Stomach (tissue), 4 donors: ENCODE results near the gene TNS3.
A peak's percentile ranks its signal among the peaks of the same experiment; 100 is the strongest.

Experiments
- CTCF ChIP-seq, 7 experiments: fragments of 450-650 bp in 4 of 7; fragments of 200-600 bp in 3 of 7; sonication (generic) in 3 of 7; IDR thresholded peaks; one replicate each; pipeline ENCODE4 v1.5.1; 2016 to 2019; ENCODE audit warnings: antibody characterized with exemption in 7 of 7, control low read depth in 2 of 7, mild to moderate bottlenecking in 1 of 7
- EP300 ChIP-seq: sonication (generic); formaldehyde crosslinking; IDR thresholded peaks from one replicate; pipeline ENCODE4 v1.6.1; 2017; ENCODE audit warnings: antibody characterized with exemption
- POLR2A ChIP-seq, 4 donors: fragments of 450-650 bp; IDR thresholded peaks; one replicate each; pipeline ENCODE4 v1.6.1; 2016; ENCODE audit warnings: antibody characterized with exemption in 4 of 4, control low read depth in 2 of 4, mild to moderate bottlenecking in 1 of 4, moderate library complexity in 1 of 4
- POLR2AphosphoS5 ChIP-seq, 3 donors: sonication (generic); formaldehyde crosslinking; IDR thresholded peaks; one replicate each; pipeline ENCODE4 v1.6.1; 2016; ENCODE audit warnings: antibody characterized with exemption in 3 of 3

- TF ChIP-seq POLR2AphosphoS5 (IDR thresholded peaks at IDR 0.05), result peak in 1 of 3 donors; percentile 22
- no peak for TF ChIP-seq CTCF (IDR thresholded peaks at IDR 0.05)
- no peak for TF ChIP-seq POLR2A (IDR thresholded peaks at IDR 0.05)
- TF ChIP-seq EP300, result no peak
Observed at GRCh38 chr7:47449810-47450590, 131.9 kb downstream of the TNS3 start.
